ENCODE results near the gene LRRK1.

LRRK1 gene

DNA sequence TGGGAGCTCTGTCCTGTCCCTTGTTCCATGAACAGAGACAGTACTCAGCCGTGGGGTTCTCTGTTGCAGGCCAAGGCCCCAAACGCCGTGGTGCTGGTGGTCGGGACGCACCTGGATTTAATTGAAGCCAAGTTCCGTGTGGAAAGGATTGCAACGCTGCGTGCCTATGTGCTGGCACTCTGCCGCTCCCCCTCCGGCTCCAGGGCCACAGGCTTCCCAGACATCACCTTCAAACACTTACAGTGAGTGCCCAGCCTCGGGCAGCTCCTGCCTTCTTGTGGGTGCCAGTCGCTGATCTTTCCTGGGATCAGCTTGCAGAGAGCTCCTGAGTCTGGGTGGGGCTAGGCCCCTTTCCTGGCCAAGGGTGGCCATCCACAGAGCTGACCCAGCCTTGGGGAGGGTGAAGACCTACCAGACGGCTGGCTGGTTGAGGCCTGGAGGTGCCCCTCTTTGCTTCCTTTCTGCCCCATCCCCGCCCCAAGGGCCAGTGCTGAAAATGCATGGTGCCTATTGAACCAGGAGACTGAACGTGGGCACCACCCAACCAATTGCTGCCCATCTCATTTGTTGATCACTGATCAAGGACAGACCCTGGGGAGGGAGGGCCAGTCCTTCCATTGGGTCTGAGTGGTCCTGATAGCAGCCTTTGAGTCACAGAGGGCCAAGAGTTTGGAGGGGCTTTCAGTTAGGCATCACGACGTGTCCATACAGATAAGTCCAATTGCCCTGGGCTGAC lies 106.9 kb downstream of the LRRK1 start:
- Histone ChIP-seq H3K9me2 (replicated peaks; ENCODE audit: control insufficient read depth, low read length) (no peaks in the 10 kb centered on the region), H3K4me2 (ENCODE audit: low read length) (no peak overlapping the region), H4K20me1 (ENCODE audit: control insufficient read depth, insufficient read depth, low read depth, low read length) (no peaks in the 10 kb centered on the region), H3K79me2 (ENCODE audit: control insufficient read depth, low read length) (no peaks in the 10 kb centered on the region; the same call in 1 of the 2 replicates), H3K36me3 (ENCODE audit: control insufficient read depth, low read length) (peaks cover 100% of the 10 kb centered on the region), H3K9me3 (ENCODE audit: control insufficient read depth, insufficient read depth, low read length) (no peaks in the 10 kb centered on the region), H3K4me1 (ENCODE audit: control insufficient read depth, low read length) (no peaks in the 10 kb centered on the region), H3K27me3 (ENCODE audit: control insufficient read depth, low read length) (no peaks in the 10 kb centered on the region), H3K4me3 (ENCODE audit: low read length) (no peak overlapping the region), H3K27ac (ENCODE audit: low read depth, low read length) (no peak overlapping the region), H3F3A (ENCODE audit: control insufficient read depth, insufficient read depth) (no peaks in the 10 kb centered on the region; the same call in 1 of the 2 replicates)
- no peak for TF ChIP-seq EZH2phosphoT487 (IDR thresholded peaks at IDR 0.05; ENCODE audit: borderline replicate concordance, low read length)
- TF ChIP-seq, protein P1, sequence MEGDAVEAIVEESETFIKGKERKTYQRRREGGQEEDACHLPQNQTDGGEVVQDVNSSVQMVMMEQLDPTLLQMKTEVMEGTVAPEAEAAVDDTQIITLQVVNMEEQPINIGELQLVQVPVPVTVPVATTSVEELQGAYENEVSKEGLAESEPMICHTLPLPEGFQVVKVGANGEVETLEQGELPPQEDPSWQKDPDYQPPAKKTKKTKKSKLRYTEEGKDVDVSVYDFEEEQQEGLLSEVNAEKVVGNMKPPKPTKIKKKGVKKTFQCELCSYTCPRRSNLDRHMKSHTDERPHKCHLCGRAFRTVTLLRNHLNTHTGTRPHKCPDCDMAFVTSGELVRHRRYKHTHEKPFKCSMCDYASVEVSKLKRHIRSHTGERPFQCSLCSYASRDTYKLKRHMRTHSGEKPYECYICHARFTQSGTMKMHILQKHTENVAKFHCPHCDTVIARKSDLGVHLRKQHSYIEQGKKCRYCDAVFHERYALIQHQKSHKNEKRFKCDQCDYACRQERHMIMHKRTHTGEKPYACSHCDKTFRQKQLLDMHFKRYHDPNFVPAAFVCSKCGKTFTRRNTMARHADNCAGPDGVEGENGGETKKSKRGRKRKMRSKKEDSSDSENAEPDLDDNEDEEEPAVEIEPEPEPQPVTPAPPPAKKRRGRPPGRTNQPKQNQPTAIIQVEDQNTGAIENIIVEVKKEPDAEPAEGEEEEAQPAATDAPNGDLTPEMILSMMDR (IDR thresholded peaks at IDR 0.05; ENCODE audit: low read depth, low read length, poor library complexity, severe bottlenecking), result no peak

GRCh38 chr15:101026656-101027272 lies 107.6 kb downstream of the LRRK1 start:
- Histone ChIP-seq H3K27me3 (ENCODE audit: control insufficient read depth, low read length) (no peaks in the 10 kb centered on the region), H3K36me3 (ENCODE audit: control insufficient read depth, low read length) (peaks cover 100% of the 10 kb centered on the region), H3K4me1 (ENCODE audit: control insufficient read depth, low read length) (no peaks in the 10 kb centered on the region), H3F3A (ENCODE audit: control insufficient read depth, insufficient read depth) (no peaks in the 10 kb centered on the region; the same call in 1 of the 2 replicates), H3K9me2 (replicated peaks; ENCODE audit: control insufficient read depth, low read length) (no peaks in the 10 kb centered on the region), H3K27ac (ENCODE audit: low read depth, low read length) (no peak overlapping the region), H4K20me1 (ENCODE audit: control insufficient read depth, insufficient read depth, low read depth, low read length) (no peaks in the 10 kb centered on the region), H3K9me3 (ENCODE audit: control insufficient read depth, insufficient read depth, low read length) (no peaks in the 10 kb centered on the region), H3K79me2 (ENCODE audit: control insufficient read depth, low read length) (peaks cover 3% of the 10 kb centered on the region; the same call in 1 of the 2 replicates), H3K4me2 (ENCODE audit: low read length) (no peak overlapping the region), H3K4me3 (ENCODE audit: low read length) (no peak overlapping the region)
- no peak for TF ChIP-seq EZH2phosphoT487 (IDR thresholded peaks at IDR 0.05; ENCODE audit: borderline replicate concordance, low read length)
- TF ChIP-seq, protein P1 (IDR thresholded peaks at IDR 0.05; ENCODE audit: low read depth, low read length, poor library complexity, severe bottlenecking), result no peak

- Histone ChIP-seq H3K79me2 (ENCODE audit: control insufficient read depth, low read length) (peaks cover 4% of the 10 kb centered on the region), H3K9me2 (replicated peaks; ENCODE audit: control insufficient read depth, low read length) (no peaks in the 10 kb centered on the region), H4K20me1 (ENCODE audit: control insufficient read depth, insufficient read depth, low read depth, low read length) (no peaks in the 10 kb centered on the region), H3K27me3 (ENCODE audit: control insufficient read depth, low read length) (no peaks in the 10 kb centered on the region), H3F3A (ENCODE audit: control insufficient read depth, insufficient read depth) (no peaks in the 10 kb centered on the region; the same call in 1 of the 2 replicates), H3K4me2 (ENCODE audit: low read length) (no peak overlapping the region), H3K9me3 (ENCODE audit: control insufficient read depth, insufficient read depth, low read length) (no peaks in the 10 kb centered on the region), H3K4me1 (ENCODE audit: control insufficient read depth, low read length) (no peaks in the 10 kb centered on the region), H3K4me3 (ENCODE audit: low read length) (no peak overlapping the region), H3K36me3 (ENCODE audit: control insufficient read depth, low read length) (peaks cover 100% of the 10 kb centered on the region), H3K27ac (ENCODE audit: low read depth, low read length) (no peak overlapping the region)
- TF ChIP-seq, protein P1 (IDR thresholded peaks at IDR 0.05; ENCODE audit: low read depth, low read length, poor library complexity, severe bottlenecking), result no peak
- TF ChIP-seq EZH2phosphoT487 (IDR thresholded peaks at IDR 0.05; ENCODE audit: borderline replicate concordance, low read length), result no peak
Observed at GRCh38 chr15:101027273-101027901, 108.2 kb downstream of the LRRK1 start.

Measured in DOHH2 (cell line).